NCI-H446 treated with DMSO at 0.1 percent for 48 hours (cell line): Measurements from ENCODE around the gene COQ2.
"Not testable (repeated sequence)": the region's sequence is repeated elsewhere in the genome, so short reads cannot be mapped to it uniquely, and the experiment has no call there.

Source experiments
- DNase-seq: peaks from one replicate; lab custom pipeline; 2025; lab: John Stamatoyannopoulos, UW

The COQ2 gene

GRCh38 chr4:83247415-83248357, 36.9 kb downstream of the COQ2 start:
- DNase-seq, result no peak

GRCh38 chr4:83241132-83241531, 43.5 kb downstream of the COQ2 start:
- DNase-seq, result no peak

DNA sequence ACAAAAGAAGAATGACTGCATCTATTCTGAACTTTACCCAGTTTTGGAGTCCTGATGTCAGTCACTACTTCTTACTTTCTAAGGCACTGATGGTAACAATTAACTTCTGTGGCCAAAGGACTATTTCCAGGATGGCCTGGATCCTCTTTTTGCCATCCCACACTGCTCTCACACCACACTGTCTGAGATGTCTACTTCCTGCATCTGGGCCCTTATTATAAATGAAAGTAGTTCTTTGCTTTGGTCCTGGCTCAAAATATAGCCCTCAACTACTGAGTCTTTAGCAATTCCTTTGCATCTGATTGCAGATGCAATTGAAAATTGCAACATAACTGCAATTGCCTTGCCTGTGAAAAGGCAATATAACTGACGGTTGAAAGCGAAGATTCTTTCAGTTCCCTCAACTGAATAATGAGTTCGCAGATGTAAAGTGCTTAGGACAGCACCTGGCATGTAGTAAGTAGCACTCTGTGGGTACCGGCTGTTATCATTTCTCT, 44.2 kb downstream of the COQ2 start:
- no peak for DNase-seq

- no peak for DNase-seq
Measured at GRCh38 chr4:83238393-83239248, 46.0 kb downstream of the COQ2 start.

- no peak for DNase-seq
Measured at GRCh38 chr4:83237591-83237990, 47.0 kb downstream of the COQ2 start.

DNA sequence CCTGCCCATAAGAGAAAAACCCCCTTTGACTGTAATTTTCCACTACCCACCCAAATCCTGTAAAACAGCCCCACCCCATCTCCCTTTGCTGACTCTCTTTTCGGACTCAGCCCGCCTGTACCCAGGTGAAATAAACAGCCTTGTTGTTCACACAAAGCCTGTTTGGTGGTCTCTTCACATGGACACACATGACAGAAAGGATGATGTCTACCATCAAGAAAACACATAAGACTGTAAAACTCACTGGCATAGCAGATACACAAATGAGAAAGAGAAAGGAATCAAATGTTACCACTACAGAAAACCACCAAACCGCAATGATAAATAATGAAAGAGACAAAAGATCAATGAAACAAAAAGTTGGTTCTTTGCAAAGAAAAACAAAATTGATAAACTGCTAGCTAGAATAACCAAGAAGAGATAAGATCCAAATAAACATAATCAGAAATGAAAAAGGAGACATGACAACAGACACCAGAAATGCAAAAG, 48.9 kb downstream of the COQ2 start:
- DNase-seq, result not testable (repeated sequence)

- no peak for DNase-seq
Measured at GRCh38 chr4:83234902-83235644, 49.5 kb downstream of the COQ2 start.

DNA sequence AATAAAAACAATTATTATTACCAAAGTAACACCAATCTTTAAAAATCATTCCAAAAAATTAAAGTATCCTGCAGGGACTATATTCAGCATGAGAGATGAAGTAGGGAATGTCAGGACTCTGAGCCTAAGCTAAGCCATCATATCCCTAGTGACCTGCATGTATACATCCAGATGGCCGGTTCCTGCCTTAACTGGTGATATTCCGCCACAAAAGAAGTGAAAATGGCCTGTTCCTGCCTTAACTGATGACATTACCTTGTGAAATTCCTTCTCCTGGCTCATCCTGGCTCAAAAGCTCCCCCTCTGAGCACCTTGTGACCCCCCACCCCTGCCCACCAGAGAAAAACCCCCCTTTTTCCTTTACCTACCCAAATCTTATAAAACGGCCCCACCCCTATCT, 50.2 kb downstream of the COQ2 start:
- not testable (repeated sequence) for DNase-seq

DNA sequence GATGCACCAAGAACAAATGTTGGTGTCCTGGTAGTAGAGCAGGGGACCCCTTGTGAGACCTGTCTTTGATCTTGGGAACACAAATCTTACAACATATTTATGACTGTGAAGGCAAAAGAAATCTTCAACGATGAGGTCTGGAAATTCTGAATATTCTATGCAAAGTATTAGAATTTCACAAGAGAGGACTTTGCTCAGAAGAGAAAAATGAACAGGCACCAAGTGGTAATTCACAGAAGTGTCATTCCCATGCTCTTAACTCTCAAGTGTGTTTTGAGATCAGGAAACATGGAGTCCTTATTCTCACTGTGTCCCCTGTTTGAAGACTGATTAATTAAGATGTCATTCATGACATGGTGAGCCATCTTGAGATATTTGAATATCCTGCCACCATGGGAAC, 52.5 kb downstream of the COQ2 start:
- DNase-seq, result no peak

GRCh38 chr4:83231620-83232076, 53.0 kb downstream of the COQ2 start:
- DNase-seq, result no peak

DNA sequence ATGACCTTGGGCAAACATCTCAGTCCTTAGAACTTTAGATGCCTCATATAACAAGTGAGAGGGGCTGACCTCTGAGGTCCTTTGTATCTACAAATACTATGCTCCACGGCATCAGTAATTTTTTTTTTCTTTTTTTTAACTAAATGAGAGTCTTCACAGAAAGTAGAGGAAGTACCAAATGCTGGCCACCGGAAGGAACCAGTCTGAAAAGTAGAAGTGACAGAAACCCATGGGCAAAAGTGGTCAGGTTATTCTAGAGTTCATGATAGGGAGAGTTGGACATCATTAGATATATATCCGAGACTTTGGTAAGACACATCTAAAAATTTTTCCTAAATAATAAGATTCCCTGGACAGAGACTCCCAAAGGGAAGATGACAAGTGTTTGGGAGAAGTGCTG, 53.7 kb downstream of the COQ2 start:
- no peak for DNase-seq

DNA sequence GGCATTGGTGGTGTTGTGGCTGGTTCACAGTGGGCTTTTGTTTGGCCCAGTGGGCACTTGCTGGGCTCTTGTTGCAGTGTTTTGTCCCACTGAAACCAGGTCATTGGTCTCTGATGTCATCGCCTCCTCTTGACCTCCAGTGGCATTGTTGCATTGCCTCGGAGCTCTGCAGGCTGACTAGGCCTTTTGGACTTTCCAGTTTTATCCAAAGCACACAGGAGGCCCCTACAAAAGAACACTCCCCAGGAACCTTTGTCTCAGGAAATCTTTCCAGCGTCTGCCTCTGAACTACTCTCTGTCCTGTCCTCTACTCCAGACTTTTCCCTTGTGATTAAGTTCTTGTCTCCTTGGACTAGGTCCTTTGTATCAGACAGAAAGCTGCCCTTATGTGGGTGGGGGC, 54.8 kb downstream of the COQ2 start:
- no peak for DNase-seq

DNA sequence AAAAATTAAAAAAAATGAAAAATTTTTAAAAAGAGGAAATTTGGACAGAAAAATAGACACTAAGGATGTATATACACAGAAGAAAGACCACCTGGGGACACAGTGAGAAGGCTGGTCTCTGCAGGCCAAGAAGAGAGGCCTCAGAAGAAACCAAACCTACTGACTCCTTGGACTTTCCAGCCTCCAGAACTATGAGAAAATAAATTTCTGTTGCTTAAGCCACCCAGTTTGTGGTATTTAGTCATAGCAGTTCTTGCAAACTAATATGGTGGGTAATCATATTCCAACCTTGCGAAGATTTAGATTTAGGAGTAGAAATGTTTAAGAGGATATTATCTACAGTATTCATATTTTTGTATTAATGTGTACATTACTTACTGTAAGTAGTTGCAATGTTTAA, 56.4 kb downstream of the COQ2 start:
- DNase-seq, result no peak

GRCh38 chr4:83224502-83225197, 59.9 kb downstream of the COQ2 start:
- DNase-seq, result no peak

DNA sequence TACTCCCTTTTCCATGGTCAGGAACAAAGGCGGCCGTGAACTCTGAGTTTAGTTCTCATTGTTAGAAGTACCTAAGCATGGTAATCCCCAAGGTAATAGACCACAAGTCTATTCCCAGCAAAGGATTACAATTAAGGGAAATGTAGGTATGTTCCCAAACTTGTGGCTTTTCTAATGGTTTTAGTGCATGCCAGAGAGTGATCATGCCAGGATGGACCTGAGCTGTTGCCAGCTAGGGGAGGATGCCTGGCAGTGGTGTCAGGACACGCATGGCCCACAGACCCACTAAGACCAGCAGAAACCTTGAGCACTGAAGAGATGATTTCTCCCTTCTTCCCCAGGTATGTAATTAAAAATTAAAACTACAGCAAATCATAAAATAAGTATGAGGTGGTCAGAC, 60.8 kb downstream of the COQ2 start:
- DNase-seq, result no peak

DNA sequence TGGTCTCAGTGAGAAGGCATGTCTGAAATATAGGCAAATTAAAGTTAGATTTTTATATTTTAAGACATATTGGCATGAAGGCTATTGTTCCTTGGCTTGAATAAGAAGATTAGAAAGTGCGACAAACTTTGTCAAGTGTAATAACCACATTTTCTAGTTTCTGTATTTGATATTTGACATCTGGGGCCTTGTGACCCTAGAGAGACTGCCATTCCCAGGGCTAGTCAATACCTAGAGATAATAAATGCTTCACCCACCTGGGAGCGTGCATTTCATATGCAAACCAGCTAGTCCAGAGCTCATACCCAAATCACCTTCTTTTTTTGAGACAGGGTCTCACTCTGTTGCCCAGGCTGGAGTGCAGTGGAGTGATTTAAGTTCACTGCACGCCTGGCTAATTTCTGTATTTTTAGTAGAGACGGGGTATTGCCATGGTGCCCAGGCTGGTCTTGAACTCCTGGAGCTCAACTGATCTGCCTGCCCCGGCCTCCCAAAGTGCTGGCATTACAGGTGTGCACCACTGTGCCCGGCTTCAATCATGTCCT, 62.6 kb downstream of the COQ2 start:
- no peak for DNase-seq

DNA sequence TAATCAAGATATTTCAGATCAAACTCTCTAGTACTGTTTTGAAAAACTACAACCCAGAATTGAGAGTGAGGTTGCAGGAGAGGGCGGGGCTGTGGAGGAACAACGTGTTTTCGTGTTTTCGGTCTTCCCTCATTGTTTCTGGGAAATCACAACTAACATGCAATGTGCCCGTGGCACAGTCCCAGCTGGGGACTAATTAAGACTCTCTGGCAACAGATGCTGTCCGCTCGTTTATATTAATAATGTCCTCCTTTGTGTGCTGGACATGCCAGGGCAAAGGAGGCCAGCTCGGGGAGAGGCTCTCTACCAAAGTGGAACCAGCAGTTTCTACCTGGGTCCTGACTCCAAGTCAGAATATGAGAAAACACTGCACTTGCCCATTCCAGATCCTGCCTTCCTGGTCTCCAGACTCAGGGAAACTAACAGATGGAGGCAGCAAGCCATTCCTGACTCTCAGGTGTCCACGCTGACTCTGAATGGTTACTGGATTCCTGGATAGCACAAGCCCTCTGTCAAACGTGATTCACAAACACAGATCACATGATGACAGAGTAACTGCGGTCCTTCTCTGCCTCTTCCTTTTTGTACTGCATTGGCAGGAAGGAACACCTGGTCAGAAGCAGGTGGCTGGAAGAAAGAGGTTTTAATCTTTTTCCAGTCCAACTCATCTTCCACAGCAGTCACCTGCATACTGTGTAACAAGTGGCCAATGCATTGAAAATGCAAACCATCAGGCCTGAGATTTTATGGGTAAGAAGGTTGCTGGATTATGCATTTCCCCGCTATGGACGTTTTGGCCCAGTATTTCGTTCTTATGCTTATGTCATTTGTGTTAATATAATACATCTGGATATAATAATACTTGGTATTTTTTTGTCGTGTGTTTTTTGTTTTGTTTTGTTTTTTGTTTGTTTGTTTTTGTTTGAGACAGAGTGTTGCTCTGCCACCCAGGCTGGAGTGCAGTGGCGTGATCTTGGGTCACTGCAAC, 65.0 kb downstream of the COQ2 start:
- no peak for DNase-seq

DNA sequence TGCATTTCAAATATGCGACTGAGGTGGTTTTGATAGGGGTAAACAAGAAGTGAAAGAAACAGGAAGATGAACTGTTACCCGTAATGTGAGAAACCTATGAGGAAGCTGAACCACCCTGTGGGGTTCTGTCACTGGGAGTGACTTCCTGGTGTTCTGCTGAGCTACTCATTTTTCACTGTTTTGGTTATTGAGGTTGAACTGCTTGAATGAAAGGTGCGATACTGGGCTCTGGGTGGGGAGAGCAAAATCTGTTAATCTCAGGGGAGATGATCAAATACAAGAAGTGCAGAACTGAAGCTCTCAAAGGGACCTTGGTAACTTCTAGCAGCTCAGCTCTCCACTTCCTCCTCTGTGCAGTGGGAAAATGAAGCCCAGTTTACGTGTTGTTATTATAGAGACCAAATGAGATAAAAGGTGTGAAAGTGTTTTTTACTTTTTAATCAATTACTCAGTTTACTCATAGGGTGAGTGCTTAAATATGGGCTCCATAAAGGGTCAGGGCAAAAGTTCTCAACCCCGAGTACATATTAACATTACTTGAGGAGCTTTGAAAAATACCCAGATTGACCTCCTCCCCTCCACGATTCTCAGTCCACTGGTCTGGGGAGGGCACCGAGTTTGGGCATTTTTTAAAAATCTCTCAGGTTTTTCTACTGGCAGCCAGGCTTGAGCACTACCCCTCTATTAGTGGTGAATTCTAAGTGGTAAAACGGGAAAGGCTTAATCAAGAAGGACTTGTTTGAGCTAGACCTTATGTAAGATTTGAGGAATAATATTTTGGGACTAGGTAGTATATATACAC, 66.7 kb downstream of the COQ2 start:
- no peak for DNase-seq
